ENCODE results near the gene DCHS1.

DCHS1 gene

GRCh38 chr11:6673523-6674218, 18.1 kb upstream of the DCHS1 start:
- DNase-seq: no peak

DNA sequence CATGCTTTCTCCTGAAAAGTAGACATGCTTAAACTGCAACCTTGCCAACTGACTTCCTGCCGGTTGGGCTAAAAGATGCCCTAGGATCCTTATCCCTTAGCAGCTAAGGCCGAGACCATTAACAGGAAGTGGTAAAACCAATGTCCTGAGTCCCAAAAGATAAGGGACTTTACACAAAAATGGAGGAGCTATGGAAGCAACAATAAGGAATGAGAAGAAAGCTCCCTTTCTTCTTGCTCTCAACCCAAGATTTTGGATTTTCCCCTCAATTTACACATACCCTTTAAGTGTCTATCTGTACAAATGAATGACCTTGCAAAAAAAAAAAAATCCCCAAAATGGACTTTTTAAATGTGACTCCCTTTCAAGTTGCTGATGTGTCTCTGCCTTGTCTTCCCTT, 16.4 kb upstream of the DCHS1 start:
- no peak for DNase-seq

DNA sequence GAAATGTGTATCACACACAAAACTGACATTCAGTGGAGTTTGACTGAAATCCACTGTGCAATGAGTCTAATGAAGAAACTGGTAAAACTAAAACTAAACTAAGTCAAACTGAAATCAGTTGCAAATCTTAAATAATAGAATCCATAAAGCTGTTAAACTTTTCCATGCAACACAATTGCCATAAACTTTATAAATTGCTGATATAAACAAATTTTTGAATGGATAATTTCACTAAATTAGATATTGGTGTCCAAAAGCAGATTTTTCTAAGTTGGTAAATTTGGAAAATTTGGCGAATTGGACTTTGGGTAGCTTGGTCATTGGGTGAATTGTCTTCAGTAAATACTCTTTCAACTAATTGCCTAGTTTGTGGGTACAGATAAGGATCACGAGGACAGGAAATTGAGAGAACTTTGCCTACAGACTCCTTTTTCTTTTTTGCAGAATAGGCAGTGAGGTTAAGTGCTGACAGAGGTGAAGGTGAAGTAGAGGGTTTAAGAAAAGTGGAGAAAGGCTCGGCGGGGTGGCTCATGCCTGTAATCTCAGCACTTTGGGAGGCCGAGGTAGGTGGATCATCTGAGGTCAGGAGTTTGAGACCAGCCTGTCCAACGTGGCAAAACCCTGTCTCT, 14.7 kb upstream of the DCHS1 start:
- DNase-seq: no peak

GRCh38 chr11:6667733-6668374, 12.2 kb upstream of the DCHS1 start:
- peak; percentile 5 for DNase-seq

DNA sequence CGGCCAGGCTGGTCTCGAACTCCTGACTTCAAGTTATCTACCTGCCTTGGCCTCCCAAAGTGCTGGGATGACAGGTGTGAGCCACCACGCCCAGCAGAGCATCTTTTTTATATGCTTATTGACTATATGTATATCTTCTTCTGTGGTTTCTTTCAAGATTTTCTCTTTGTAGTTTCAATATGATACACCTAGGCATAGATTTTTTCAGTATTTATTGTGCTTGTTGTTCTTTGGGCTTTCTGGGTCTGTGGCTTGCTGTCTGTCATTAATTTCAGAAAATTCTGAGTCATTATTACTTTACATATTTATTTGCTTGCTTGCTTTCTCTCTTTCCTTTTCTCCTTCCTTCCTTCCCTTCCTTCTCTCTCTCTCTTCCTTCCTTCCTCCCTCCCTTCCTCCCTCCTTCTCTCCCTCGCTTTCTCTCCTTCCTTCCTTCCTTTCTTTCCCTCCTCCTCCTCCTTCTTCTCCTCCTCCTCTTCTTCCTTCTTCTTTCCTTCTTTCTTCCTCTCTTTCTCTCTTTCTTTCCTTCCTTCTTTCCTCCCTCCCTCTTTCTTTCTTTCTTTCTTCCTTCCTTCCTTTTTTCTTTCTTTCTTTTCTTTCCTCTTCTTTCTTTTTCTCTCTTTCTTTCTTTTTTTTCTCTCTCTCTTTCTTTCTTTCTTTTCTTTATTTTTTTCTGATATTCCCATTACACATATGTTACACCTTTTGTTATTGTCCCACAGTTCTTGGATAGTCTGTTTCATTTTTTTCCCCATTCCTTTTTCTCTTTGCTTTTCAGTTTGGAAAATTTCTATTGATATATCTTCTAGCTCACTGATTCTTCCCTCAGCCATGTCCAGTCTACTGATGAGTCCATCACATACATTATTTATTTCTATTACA, 10.9 kb upstream of the DCHS1 start:
- no peak for DNase-seq

DNA sequence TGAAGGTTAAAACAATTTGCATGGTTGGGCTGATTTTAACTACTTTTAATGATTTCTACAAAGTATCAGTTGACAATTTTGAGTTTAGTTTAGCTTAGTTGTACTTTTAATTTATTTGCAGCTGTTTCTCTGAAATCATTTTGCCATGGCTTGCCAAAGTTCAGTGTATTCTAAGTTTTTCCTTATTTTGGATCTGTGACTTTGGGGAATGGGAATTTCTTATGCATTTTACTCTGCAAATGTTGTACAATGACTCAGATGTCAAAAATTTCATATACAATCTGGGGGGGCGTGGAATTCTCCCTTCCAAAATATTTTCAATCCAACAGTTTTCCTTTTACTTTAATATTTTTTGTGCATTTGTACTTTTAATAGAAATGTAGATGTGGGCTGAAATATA, 8.9 kb upstream of the DCHS1 start:
- DNase-seq: no peak

GRCh38 chr11:6663794-6664469, 8.3 kb upstream of the DCHS1 start:
- DNase-seq: no peak

- no peak for DNase-seq
Measured at GRCh38 chr11:6660712-6661111, 5.1 kb upstream of the DCHS1 start.

GRCh38 chr11:6658647-6659046, 3.0 kb upstream of the DCHS1 start:
- no peak for DNase-seq

DNA sequence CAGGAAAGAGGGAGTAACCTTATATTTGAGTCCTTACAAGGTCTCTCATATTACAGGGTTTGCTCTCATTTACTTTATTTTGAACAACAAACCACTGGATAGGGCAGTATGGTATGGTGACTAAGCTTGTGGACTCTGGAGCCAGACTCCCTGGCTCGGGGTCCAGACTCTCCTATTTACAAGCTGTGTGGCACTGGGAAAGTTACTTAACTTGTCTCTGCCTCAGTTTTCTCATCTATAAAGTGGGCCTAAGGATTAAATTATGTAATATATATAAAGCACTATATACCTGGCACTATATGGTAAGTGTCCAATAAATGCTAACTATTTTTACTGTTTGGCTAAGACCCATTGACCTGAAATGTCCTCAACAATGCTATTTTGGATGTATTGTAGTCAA, 1.7 kb upstream of the DCHS1 start:
- DNase-seq: no peak

DNA sequence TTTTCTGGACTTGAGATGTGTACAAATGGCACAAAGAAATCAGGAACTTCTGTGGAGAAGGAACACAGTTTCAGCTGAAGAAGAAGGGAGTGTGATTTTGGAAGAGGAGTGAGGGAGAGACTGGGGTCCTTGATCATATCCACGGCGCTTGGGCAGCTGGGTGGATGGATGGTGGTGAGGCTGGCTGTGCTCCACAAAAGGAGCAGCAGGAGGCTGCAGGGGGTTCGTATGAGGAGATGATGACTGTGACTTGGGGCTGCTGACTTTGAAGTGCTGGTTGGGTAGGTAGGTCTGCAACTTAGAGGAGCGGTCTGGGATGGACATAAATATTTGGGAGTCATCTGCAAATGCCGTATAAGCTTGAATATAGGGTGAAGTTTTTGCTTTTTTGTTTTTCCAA, 1.3 kb upstream of the DCHS1 start:
- no peak for DNase-seq

GRCh38 chr11:6656584-6656915, 941 bp upstream of the DCHS1 start:
- DNase-seq: no peak

DNA sequence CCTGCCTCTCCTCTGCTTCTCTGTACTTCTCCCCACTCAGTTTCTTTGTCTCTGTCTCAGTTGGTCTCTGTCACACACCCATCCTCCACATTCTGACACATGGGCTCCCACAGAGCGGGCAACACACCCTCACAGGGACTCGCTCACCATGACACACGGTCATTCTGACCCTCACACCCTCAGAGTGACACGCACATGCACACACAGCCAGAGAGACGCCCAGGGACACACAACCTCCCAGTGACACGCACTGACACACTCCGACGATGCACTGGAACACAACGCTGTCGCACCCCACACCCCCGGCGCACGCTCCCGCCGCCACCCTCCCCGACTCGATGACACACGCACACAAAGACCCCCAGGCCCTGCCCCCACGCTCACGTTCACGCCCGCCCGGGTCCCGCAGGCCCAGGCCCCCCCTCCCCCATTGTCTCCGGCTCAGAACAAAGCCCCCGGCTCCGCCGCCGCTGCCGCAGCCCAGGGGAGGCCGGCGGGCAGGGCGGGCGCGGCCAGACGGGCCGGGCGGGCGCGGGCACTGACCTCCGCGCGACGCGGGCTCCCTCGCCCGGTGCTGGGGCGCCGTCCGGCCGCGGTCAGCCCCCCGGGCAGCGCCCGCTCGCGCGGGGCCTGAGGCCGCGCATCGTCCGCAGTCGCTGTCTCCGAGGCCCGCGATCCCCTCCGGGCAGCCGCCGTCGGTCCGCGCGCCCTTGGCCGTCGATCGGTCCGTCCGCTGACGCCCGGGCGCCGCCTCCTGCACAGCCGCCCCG, 404 bp downstream of the DCHS1 start:
- peak; percentile 19 for DNase-seq

- no peak for DNase-seq
Measured at GRCh38 chr11:6654281-6655019, 1.2 kb downstream of the DCHS1 start.

- no peak for DNase-seq
Measured at GRCh38 chr11:6653656-6654055, 2.0 kb downstream of the DCHS1 start.

DNA sequence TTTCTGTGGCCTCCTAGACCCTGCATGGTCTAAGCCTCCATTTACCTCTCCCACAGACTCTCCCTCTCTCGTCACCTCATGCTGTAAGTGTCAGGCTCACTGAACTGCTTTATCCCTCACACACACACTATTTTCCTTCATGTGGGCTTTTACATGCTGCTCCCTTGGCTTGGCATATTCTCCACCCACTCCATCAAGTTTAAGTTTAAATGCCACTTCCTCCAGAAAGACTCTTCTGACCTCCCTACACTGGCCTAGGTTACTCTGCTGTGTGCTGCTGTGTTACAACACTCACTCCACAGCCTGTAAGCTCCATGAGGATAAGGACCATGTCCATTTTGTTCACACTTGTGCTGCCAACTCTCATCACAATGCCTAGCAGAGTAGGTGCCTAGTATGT, 2.5 kb downstream of the DCHS1 start:
- no peak for DNase-seq

DNA sequence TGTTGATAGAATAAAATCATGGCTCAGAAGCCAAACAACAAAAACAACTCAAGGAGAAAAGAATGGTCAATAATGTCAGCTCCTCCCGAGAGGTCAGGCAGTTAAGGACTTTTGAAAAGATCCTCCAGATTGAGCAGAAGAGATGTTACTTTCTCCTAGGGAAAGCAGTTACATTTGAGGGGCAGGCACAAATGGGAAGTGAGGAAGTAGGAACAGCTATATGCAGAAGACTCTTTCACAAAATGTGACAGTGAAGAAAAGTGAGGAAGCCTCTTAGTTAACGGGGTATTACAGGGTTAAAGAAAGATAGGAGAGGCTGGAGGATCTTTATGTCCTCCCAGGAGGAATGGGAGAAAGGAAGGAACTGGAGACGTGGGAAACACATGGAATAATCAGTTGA, 3.4 kb downstream of the DCHS1 start:
- DNase-seq: no peak

DNA sequence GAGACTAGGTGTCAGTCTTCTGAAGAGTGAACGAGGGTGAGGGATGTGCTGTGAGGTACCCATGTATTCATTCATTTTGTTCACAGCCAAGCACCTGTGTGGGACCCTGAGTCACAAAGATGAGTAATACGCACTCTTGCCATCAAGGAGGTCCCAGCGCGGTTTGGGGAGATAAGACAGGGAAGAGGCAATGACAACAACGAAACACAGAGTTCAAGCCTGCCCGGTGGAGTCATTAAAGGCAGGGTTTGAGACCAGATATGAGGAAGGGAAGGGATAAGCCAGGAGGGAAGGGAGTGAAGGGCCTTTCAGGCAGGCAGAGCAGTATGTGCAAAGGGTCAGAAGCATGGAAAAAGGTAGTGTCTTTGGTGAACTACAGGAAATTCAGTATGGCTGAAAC, 4.6 kb downstream of the DCHS1 start:
- DNase-seq: no peak

- DNase-seq: no peak
Measured at GRCh38 chr11:6650104-6650503, 5.5 kb downstream of the DCHS1 start.

DNA sequence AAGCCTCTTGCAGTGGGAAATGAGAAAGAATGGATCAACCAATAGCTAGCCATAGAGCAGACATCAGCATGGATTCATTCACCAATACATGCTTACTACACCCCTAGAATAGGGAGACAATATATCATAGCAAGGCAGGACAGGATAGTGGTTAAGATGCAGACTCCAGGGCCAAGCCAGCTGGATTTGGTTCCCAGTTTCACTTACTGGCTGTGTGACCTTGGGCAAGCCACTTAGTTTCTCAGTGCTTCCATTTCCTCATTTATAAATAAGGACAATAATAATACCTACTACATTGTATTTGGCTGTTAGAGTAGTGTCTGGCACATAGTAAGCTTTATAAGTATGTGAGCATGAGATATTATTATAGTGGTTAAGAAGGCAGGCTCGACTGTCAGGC, 7.1 kb downstream of the DCHS1 start:
- no peak for DNase-seq

DNA sequence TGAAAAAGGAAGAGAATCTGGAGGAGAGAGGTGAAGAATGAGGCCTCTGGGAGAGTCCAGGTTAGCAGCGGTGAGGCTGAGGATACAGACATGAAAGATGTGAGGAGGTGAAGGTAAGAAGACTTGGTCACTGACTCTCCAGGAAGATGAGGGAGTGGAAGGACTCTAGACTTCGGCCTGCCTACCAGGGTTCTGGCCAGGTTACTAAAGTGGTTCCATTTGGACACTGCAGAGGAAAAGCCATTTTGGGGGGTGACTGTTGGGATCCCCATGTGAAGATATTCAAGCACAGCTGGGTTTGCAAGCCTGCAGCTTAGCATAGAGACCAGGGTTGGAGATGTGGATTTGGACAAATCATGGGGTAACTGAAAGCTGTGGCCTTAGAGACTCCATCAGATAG, 7.8 kb downstream of the DCHS1 start:
- DNase-seq: no peak
